HepG2 (cell line): Measurements from ENCODE around the gene TMEM231. TPM values are rescaled to one million over a fixed set of nuclear protein-coding genes. Genes with fewer than 3 reads are reported as not detected.

Source experiments
- AHR ChIP-seq: IDR thresholded peaks from 2 replicates; pipeline ENCODE4 v1.6.1; 2018; ENCODE audit warnings: missing genetic modification reagents, missing compliant biosample characterization
- ATF1 ChIP-seq: IDR thresholded peaks from 2 replicates; pipeline ENCODE4 v1.6.1; 2016; ENCODE audit warnings: mild to moderate bottlenecking, control low read depth
- BRCA1 ChIP-seq: sonication (generic); formaldehyde crosslinking; IDR thresholded peaks from 2 replicates; pipeline ENCODE4 v1.4.0; 2020; ENCODE audit warnings: missing genetic modification reagents
- CBX1 ChIP-seq: IDR thresholded peaks from one replicate; pipeline ENCODE4 v1.6.1; 2016; ENCODE audit warnings: antibody characterized with exemption, low read depth
- CC2D1A ChIP-seq: sonication (generic); formaldehyde crosslinking; IDR thresholded peaks from 2 replicates; pipeline ENCODE4 v1.8.1; 2023; ENCODE audit warnings: mild to moderate bottlenecking, missing genetic modification reagents
- CHD2 ChIP-seq: IDR thresholded peaks from 2 replicates; pipeline ENCODE4 v1.6.1; 2011; ENCODE audit warnings: low read depth, low read length, improper control_type of control experiment
- HDAC2 ChIP-seq: sonication (generic); formaldehyde crosslinking; IDR thresholded peaks from 2 replicates; pipeline ENCODE4 v1.4.0; 2020; ENCODE audit warnings: missing genetic modification reagents
- ISX ChIP-seq: sonication (generic); formaldehyde crosslinking; conservative IDR thresholded peaks from 2 replicates; pipeline ENCODE4 v1.5.0; 2020; ENCODE audit warnings: missing genetic modification reagents
- JUND ChIP-seq: sonication (generic); formaldehyde crosslinking; IDR thresholded peaks from 2 replicates; pipeline ENCODE4 v1.8.0; 2022; ENCODE audit warnings: mild to moderate bottlenecking, missing genetic modification reagents
- MATR3 ChIP-seq: sonication (generic); formaldehyde crosslinking; IDR thresholded peaks from 2 replicates; pipeline ENCODE4 v1.4.0; 2020; ENCODE audit warnings: missing genetic modification reagents
- MBD4 ChIP-seq: IDR thresholded peaks from 2 replicates; pipeline ENCODE4 v1.6.1; 2012; ENCODE audit warnings: low read length, inconsistent platforms, borderline replicate concordance
- MED8 ChIP-seq: sonication (generic); formaldehyde crosslinking; IDR thresholded peaks from 2 replicates; pipeline ENCODE4 v1.8.1; 2023; ENCODE audit warnings: mild to moderate bottlenecking, missing genetic modification reagents; ENCODE audit not compliant: insufficient replicate concordance
- MTA3 ChIP-seq: sonication (generic); formaldehyde crosslinking; IDR thresholded peaks from 2 replicates; pipeline ENCODE4 v1.4.0; 2020; ENCODE audit warnings: missing genetic modification reagents
- NFATC3 ChIP-seq: sonication (generic); formaldehyde crosslinking; IDR thresholded peaks from 2 replicates; pipeline ENCODE4 v1.5.1; 2020; ENCODE audit warnings: mild to moderate bottlenecking, missing genetic modification reagents
- PHF21A ChIP-seq: sonication (generic); formaldehyde crosslinking; IDR thresholded peaks from 2 replicates; pipeline ENCODE4 v1.5.0; 2020; ENCODE audit warnings: mild to moderate bottlenecking, missing genetic modification reagents
- SRY ChIP-seq: sonication (generic); formaldehyde crosslinking; IDR thresholded peaks from 2 replicates; pipeline ENCODE4 v1.8.0; 2022; ENCODE audit warnings: mild to moderate bottlenecking, missing genetic modification reagents
- SSRP1 ChIP-seq: IDR thresholded peaks from 2 replicates; pipeline ENCODE4 v1.6.1; 2016; ENCODE audit warnings: control low read depth
- ZFP62 ChIP-seq: sonication (generic); formaldehyde crosslinking; IDR thresholded peaks from 2 replicates; pipeline ENCODE4 v1.4.0; 2020; ENCODE audit warnings: missing genetic modification reagents
- ZMYM4 ChIP-seq: sonication (generic); formaldehyde crosslinking; IDR thresholded peaks from 2 replicates; pipeline ENCODE4 v1.8.1; 2023; ENCODE audit warnings: mild to moderate bottlenecking, missing genetic modification reagents
- ZNF207 ChIP-seq: fragments of 450-650 bp; IDR thresholded peaks from 2 replicates; pipeline ENCODE4 v1.6.1; 2016; ENCODE audit warnings: antibody characterized with exemption, borderline replicate concordance
- ZNF543 ChIP-seq: sonication (generic); formaldehyde crosslinking; IDR thresholded peaks from 2 replicates; pipeline ENCODE4 v1.4.0; 2020; ENCODE audit warnings: mild to moderate bottlenecking, missing genetic modification reagents
- ZNF720 ChIP-seq: sonication (generic); formaldehyde crosslinking; IDR thresholded peaks from 2 replicates; pipeline ENCODE4 v1.4.0; 2020; ENCODE audit warnings: missing genetic modification reagents
- ZSCAN30 ChIP-seq: sonication (generic); formaldehyde crosslinking; IDR thresholded peaks from 2 replicates; pipeline ENCODE4 v1.5.0; 2020; ENCODE audit warnings: mild to moderate bottlenecking, missing genetic modification reagents
- polyA plus RNA-seq, 8 experiments: library from polyadenylated mRNA; depleted of rRNA in 3 of 8; stranded (reverse) in 7 of 8; unstranded in 1 of 8; fragments of >200 nt; fragmentation: Illumina TruSeq in 4 of 8; extraction: Trizol in 4 of 8; gene quantifications; 2 replicates each; pipeline versions ENCODE4 v1.2.1 to v1.2.3, GENCODE V29; 2011 to 2016; ENCODE audit warnings: low read depth in 4 of 8, missing spikeins in 1 of 8, mixed read lengths in 1 of 8; ENCODE audit not compliant: insufficient read depth in 1 of 8
- total RNA-seq, 5 experiments: library from RNA; depleted of rRNA; stranded (reverse); fragments of >200 nt; fragmentation: Illumina TruSeq; extraction: Trizol; gene quantifications; 2 replicates each; pipeline ENCODE4 v1.2.3, GENCODE V29; 2016; ENCODE audit warnings: low read depth in 1 of 5
- TF ChIP-seq, protein P1 (sequence below): sonication (generic); formaldehyde crosslinking; IDR thresholded peaks from 2 replicates; pipeline ENCODE4 v1.4.0; 2020; ENCODE audit warnings: missing genetic modification reagents, borderline replicate concordance
- TF ChIP-seq, protein P2 (sequence below): IDR thresholded peaks from 2 replicates; pipeline ENCODE4 v1.6.1; 2016; ENCODE audit warnings: low read depth, borderline replicate concordance
- TF ChIP-seq, protein P3 (sequence below): sonication (generic); formaldehyde crosslinking; IDR thresholded peaks from 2 replicates; pipeline ENCODE4 v1.4.0; 2020; ENCODE audit warnings: missing genetic modification reagents, low read depth, mild to moderate bottlenecking, borderline replicate concordance
- TF ChIP-seq, protein P4 (sequence below): IDR thresholded peaks from 2 replicates; pipeline ENCODE4 v1.6.1; 2016; ENCODE audit warnings: missing compliant biosample characterization, missing genetic modification reagents, borderline replicate concordance
- TF ChIP-seq, protein P5 (sequence below): sonication (generic); formaldehyde crosslinking; IDR thresholded peaks from 2 replicates; pipeline ENCODE4 v1.4.0; 2020; ENCODE audit warnings: mild to moderate bottlenecking, missing genetic modification reagents

TMEM231 gene
- total and polyA plus RNA-seq, 2 of the 13 experiments (the other 11 are each of a cell fraction or from before 2014, with no cell fraction given): 3.5 to 7.4 TPM

DNA sequence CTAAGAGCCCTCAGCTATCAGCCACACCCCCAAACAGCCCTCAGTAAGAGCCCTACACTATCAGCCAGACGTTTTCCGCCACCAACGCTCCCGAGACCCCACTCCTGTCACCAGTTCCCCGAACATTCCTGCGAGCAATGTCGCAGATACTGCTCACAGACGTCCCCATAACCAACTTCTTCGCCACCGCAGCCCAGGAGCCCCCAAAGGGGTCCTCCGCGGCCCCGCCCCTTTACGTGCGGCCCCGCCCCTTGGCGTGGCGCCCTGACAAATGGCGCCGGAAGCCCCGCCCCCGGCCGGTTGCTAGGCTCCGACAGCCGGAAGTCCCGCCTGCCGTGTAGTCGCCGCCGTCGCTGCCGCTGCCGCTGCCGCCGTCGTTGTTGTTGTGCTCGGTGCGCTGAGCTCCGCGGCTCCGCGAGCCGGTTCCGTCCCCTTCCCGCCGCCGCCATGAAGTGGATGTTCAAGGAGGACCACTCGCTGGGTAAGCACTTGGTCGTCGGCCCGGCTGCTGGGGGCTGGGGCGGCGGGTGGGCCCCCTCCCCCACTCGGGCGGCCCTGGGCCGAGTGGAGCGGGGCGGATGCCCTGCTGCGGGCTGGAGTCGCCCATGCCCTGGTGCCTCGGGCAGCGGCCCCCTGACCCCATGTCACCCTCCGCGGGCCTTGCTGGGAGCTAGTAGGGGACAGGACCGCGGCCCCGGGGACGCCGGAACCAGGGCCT, 10.1 kb upstream of the TMEM231 start, which contains the start of gene GABARAPL2 (continued):
- peak; percentile 40; the same call in 1 of the 2 replicates for TF ChIP-seq PHF21A
- peak; percentile 83 for TF ChIP-seq ZNF543 (CRISPR knock-in tag)
- no peak for TF ChIP-seq ZNF720 (CRISPR knock-in tag)
- TF ChIP-seq JUND (CRISPR knock-in tag): no peak
- TF ChIP-seq ISX: 0 out of 2 replicates have a peak, but pooled peaks have one; percentile 80
- TF ChIP-seq HDAC2 (CRISPR knock-in tag): no peak; the same call in 1 of the 2 replicates
- TF ChIP-seq, protein P1, sequence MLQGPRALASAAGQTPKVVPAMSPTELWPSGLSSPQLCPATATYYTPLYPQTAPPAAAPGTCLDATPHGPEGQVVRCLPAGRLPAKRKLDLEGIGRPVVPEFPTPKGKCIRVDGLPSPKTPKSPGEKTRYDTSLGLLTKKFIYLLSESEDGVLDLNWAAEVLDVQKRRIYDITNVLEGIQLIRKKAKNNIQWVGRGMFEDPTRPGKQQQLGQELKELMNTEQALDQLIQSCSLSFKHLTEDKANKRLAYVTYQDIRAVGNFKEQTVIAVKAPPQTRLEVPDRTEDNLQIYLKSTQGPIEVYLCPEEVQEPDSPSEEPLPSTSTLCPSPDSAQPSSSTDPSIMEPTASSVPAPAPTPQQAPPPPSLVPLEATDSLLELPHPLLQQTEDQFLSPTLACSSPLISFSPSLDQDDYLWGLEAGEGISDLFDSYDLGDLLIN (CRISPR knock-in tag): no peak
- no peak for TF ChIP-seq MED8
- TF ChIP-seq, protein P2, sequence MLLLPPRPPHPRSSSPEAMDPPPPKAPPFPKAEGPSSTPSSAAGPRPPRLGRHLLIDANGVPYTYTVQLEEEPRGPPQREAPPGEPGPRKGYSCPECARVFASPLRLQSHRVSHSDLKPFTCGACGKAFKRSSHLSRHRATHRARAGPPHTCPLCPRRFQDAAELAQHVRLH: peak; percentile 58; the same call in 1 of the 2 replicates
- no peak for TF ChIP-seq MTA3
- TF ChIP-seq, protein P3, sequence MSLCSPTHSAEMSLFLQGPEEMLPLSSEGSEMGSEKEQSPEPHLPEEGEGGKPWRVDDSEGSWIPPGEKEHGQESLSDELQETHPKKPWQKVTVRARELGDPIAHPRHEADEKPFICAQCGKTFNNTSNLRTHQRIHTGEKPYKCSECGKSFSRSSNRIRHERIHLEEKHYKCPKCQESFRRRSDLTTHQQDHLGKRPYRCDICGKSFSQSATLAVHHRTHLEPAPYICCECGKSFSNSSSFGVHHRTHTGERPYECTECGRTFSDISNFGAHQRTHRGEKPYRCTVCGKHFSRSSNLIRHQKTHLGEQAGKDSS (CRISPR knock-in tag): peak; percentile 88
- TF ChIP-seq, protein P4, sequence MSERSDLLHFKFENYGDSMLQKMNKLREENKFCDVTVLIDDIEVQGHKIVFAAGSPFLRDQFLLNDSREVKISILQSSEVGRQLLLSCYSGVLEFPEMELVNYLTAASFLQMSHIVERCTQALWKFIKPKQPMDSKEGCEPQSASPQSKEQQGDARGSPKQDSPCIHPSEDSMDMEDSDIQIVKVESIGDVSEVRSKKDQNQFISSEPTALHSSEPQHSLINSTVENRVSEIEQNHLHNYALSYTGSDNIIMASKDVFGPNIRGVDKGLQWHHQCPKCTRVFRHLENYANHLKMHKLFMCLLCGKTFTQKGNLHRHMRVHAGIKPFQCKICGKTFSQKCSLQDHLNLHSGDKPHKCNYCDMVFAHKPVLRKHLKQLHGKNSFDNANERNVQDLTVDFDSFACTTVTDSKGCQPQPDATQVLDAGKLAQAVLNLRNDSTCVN (CRISPR knock-in tag): 0 out of 2 replicates have a peak, but pooled peaks have one; percentile 15
- no peak for TF ChIP-seq ZFP62 (CRISPR knock-in tag)
- peak; percentile 46; the same call in 1 of the 2 replicates for TF ChIP-seq CHD2
- TF ChIP-seq ZNF207: no peak
- TF ChIP-seq CBX1: no peak
- peak; percentile 17; the same call in 1 of the 2 replicates for TF ChIP-seq AHR
- TF ChIP-seq ATF1 (CRISPR knock-in tag): no peak
- peak; percentile 77 for TF ChIP-seq ZMYM4 (CRISPR knock-in tag)
- TF ChIP-seq MATR3 (CRISPR knock-in tag): no peak
- TF ChIP-seq BRCA1: 0 out of 2 replicates have a peak, but pooled peaks have one; percentile 42
- no peak for TF ChIP-seq SSRP1 (CRISPR knock-in tag)
- TF ChIP-seq MBD4: no peak
- TF ChIP-seq ZSCAN30 (CRISPR knock-in tag): no peak
- no peak for TF ChIP-seq CC2D1A (CRISPR knock-in tag)
- TF ChIP-seq NFATC3 (CRISPR knock-in tag): peak; percentile 13; the same call in 1 of the 2 replicates
- TF ChIP-seq SRY: peak; percentile 79; the same call in 1 of the 2 replicates
- TF ChIP-seq, protein P5, sequence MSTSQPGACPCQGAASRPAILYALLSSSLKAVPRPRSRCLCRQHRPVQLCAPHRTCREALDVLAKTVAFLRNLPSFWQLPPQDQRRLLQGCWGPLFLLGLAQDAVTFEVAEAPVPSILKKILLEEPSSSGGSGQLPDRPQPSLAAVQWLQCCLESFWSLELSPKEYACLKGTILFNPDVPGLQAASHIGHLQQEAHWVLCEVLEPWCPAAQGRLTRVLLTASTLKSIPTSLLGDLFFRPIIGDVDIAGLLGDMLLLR (CRISPR knock-in tag): no peak
